Measurements from ENCODE around the gene HEXIM1.

The HEXIM1 gene

DNA sequence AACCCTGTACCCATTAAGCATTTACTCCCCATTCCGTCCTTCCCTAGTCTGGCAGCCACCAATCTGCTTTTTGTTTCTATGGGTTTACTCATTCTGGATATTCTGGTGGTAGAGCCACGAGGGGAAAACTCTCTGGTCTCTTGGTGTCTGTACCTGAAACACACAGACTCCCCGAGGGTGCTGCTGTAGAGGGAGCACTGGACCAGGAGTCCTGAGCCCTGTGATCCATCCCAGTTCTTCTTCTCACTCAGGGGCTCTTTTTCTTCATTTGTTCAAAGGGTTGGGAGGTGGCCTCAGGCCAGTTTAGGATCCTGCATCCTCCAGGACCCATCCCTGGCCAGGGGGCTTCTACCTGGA lies 27.5 kb downstream of the HEXIM1 start:
- DNase-seq = no peak

DNA sequence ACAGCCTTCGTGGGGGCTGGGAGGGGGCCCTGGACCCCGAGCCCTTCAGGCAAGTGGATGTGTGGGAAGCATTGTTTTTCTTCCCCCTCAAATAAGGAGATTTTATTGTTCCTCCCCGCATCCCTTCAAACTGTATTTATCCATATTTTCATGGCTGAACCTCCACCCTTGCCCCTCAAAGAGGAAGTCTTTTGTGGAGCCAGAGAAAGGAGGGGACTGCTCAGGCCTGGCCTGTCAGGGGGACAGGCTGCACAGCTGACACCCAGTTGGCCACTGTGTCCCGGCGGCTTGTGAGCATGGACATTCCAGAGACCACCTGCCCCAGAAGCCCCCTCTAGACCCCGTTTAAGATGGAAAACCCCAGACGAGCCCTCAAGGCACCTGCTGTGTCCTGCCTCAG lies 29.3 kb downstream of the HEXIM1 start:
- DNase-seq = no peak

GRCh38 chr17:45184144-45184543 lies 35.9 kb downstream of the HEXIM1 start:
- no peak for DNase-seq

DNA sequence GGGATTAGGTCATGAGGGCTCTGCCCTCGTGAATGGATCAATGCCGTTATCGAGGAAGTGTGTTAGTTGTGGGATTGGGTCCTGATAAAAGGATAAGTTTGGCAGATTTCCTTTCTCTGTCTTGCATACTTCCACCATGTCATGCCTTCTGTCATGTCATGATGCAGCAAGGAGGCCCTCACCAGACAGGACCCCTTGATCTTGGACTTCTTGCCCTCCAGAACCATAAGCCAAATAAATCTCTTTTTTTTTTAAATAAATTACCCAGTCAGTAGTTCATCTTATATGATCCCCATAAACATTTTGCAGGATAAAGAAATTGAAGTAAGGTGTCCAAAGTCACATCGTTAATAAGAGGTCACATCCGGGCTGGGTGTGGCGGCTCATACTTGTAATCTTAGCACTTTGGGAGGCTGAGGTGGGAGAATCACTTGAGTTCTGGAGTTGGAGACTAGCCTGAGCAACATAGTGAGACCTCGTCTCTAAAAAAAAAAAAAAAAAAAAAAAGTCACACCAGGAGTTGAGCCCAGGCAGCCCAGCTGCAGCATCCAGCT lies 38.6 kb downstream of the HEXIM1 start:
- DNase-seq = no peak

DNA sequence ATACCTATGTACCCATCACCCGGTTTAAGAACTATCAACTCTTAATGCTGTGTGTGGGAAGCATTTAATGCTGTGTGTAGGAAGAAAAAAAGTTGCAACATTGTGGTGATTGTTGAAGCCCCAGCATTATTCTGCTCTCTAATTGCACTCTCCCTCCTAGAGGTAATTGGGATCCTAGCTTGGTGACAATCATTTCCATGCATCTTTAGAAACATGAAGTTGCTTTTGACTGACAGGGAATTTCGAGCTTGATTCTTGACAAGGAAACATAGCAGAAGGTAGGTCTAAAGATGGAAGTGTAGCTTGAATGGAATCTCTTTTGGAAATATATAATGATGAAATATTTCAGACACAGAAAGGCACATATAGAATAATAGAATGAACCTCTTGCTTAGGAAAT lies 40.7 kb downstream of the HEXIM1 start:
- no peak for DNase-seq

GRCh38 chr17:45190503-45191255 lies 42.4 kb downstream of the HEXIM1 start:
- no peak for DNase-seq

- no peak for DNase-seq
These were observed 47.1 kb downstream of the HEXIM1 start for GRCh38 chr17:45195424-45195823.

DNA sequence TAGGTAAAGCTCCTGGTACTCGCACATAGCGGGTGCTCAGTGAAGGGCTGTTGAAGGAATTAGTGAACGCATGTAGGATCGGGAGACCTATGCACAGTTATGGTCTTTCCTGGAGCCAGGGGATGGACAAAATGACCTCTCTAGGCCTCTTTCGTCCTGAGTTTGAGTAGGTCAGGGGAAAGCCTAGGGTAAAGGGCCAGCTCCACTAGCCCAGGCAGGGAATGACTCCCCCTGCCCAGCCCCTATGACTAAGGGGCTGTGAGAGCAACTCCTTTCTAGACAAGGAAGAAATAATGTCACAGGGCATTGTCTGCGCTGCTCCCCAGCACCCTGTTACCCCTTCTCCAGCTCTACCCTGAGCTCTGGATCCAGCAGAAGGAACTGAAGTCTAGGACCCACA lies 48.8 kb downstream of the HEXIM1 start:
- DNase-seq = no peak

GRCh38 chr17:45197555-45198334 lies 49.5 kb downstream of the HEXIM1 start:
- DNase-seq = peak; percentile 92

DNA sequence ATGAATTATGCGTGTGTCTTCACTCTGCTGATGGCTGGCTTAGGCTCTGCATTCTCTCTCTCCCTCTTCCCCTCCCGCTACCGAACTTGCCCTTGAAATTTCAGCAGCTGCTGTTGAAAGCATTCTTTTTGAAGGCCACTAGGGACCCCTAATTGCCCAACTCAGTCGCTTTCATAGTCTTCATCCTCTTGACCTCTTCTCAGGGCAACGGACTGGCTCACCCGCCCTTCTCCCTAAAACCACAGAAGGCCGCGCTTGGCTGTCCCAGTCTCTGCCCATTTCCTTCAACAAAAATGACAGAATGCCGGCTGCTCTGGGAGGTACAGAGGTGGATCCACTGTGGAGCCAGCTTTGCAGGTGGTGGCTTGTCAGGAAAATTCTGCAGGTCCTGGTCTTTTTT lies 52.4 kb downstream of the HEXIM1 start:
- no peak for DNase-seq

- no peak for DNase-seq
These were observed 53.2 kb downstream of the HEXIM1 start for GRCh38 chr17:45201457-45201856.

Measured in activated CD4-positive, CD25-positive, alpha-beta regulatory T cell treated with anti-CD3 and anti-CD28 coated beads, Interleukin-2, amount 50 U/mL, for 72 hours (primary cell).